ENCODE results near the gene LRMDA.

DNA sequence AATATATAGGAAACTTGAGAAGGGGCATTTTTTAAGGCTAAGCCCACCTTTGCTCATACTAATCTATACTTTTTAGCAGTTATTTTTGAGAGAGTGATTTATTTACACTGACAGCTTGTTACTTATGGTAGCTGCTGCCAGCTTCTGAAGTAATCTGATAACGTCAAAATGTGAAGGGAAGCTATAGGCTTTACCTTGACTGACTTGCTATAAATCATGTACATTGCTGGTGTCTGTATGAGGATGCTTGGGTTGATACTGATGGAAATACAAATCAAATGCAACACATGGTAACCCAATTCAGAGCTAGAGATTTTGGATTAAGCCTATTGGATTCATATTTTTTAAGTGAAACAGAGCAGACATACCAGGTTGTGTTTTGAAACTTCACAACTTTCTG lies 299.4 kb downstream of the LRMDA start:
- TF ChIP-seq EZH2phosphoT487 (IDR thresholded peaks at IDR 0.05; ENCODE audit: borderline replicate concordance) (no peak), ELF1 (IDR thresholded peaks at IDR 0.05; ENCODE audit: borderline replicate concordance, low read depth) (no peak), FOSL1 (IDR thresholded peaks at IDR 0.05; ENCODE audit: low read depth) (no peak), ZNF274 (IDR thresholded peaks at IDR 0.05; ENCODE audit: low read depth, low read length) (no peak), RAD21 (IDR thresholded peaks at IDR 0.05; ENCODE audit: low read depth) (no peak), SP1 (IDR thresholded peaks at IDR 0.05; ENCODE audit: low read depth) (no peak), TCF7L2 (IDR thresholded peaks at IDR 0.05; ENCODE audit: borderline replicate concordance, extremely low read depth, insufficient read depth, insufficient read length) (no peak), POLR2A (IDR thresholded peaks at IDR 0.05; ENCODE audit: borderline replicate concordance, extremely low read depth, insufficient read depth, insufficient read length) (no peak), POLR2AphosphoS5 (IDR thresholded peaks at IDR 0.05; ENCODE audit: low read depth, low read length) (no peak)
- TF ChIP-seq, protein P1, sequence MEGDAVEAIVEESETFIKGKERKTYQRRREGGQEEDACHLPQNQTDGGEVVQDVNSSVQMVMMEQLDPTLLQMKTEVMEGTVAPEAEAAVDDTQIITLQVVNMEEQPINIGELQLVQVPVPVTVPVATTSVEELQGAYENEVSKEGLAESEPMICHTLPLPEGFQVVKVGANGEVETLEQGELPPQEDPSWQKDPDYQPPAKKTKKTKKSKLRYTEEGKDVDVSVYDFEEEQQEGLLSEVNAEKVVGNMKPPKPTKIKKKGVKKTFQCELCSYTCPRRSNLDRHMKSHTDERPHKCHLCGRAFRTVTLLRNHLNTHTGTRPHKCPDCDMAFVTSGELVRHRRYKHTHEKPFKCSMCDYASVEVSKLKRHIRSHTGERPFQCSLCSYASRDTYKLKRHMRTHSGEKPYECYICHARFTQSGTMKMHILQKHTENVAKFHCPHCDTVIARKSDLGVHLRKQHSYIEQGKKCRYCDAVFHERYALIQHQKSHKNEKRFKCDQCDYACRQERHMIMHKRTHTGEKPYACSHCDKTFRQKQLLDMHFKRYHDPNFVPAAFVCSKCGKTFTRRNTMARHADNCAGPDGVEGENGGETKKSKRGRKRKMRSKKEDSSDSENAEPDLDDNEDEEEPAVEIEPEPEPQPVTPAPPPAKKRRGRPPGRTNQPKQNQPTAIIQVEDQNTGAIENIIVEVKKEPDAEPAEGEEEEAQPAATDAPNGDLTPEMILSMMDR (IDR thresholded peaks at IDR 0.05 in 2 of 3, conservative IDR thresholded peaks at IDR 0.05 in 1 of 3; ENCODE audit: borderline replicate concordance in 1 of 3, insufficient read depth in 1 of 3, low read depth in 2 of 3, low read length in 2 of 3) = no peak
- TF ChIP-seq, protein P2, sequence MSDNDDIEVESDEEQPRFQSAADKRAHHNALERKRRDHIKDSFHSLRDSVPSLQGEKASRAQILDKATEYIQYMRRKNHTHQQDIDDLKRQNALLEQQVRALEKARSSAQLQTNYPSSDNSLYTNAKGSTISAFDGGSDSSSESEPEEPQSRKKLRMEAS (IDR thresholded peaks at IDR 0.05) = no peak

All from HCT116 (cell line).